Transverse colon (tissue), 4 donors: ENCODE results near the gene TIMP3. TPM values are rescaled to one million over a fixed set of nuclear protein-coding genes. Genes with fewer than 3 reads are reported as not detected.
A peak's percentile ranks its signal among the peaks of the same experiment; 100 is the strongest.

Experiments
- DNase-seq: peaks from one replicate; pipeline ENCODE4 v3.0.0-alpha.2; 2019
- H3K27ac ChIP-seq, 4 donors: fragments of 200-600 bp; sonication (generic); 2 replicates each; pipeline ENCODE4 v1.5.1; 2016 to 2018; ENCODE audit warnings: inconsistent platforms in 4 of 4
- H3K27me3 ChIP-seq: fragments of 200-600 bp; sonication (generic); 2 replicates; pipeline ENCODE4 v1.5.1; 2017; ENCODE audit warnings: inconsistent platforms
- H3K36me3 ChIP-seq, 4 donors: fragments of 200-600 bp; sonication (generic); 2 replicates each; pipeline ENCODE4 v1.5.1; 2017 to 2019; ENCODE audit warnings: inconsistent platforms in 4 of 4
- H3K4me1 ChIP-seq, 4 donors: fragments of 200-600 bp; sonication (generic); 2 replicates each; pipeline ENCODE4 v1.5.1; 2017 to 2020; ENCODE audit warnings: inconsistent platforms in 4 of 4
- H3K4me3 ChIP-seq, 4 donors: fragments of 200-600 bp; sonication (generic); 1 replicate in 1 of 4; 2 replicates in 3 of 4; pipeline versions ENCODE4 v1.5.1 to v1.6.1; 2017 to 2019; ENCODE audit warnings: inconsistent platforms in 4 of 4
- H3K9me3 ChIP-seq, 2 donors: fragments of 200-600 bp; sonication (generic); 2 replicates each; pipeline ENCODE4 v1.5.1; 2017 to 2019; ENCODE audit warnings: inconsistent platforms in 2 of 2
- CTCF ChIP-seq, 5 experiments: fragments of 200-600 bp in 3 of 5; fragments of 450-650 bp in 2 of 5; sonication (generic) in 3 of 5; IDR thresholded peaks; 1 replicate in 2 of 5; 2 replicates in 3 of 5; pipeline ENCODE4 v1.5.1; 2016 to 2017; ENCODE audit warnings: antibody characterized with exemption in 5 of 5, inconsistent platforms in 3 of 5, mild to moderate bottlenecking in 2 of 5, moderate library complexity in 1 of 5
- EP300 ChIP-seq: sonication (generic); formaldehyde crosslinking; IDR thresholded peaks from one replicate; pipeline ENCODE4 v1.6.1; 2017; ENCODE audit warnings: antibody characterized with exemption, low read depth
- POLR2A ChIP-seq: fragments of 450-650 bp; IDR thresholded peaks from one replicate; pipeline ENCODE4 v1.6.1; 2016; ENCODE audit warnings: antibody characterized with exemption, mild to moderate bottlenecking, moderate library complexity
- POLR2AphosphoS5 ChIP-seq, 3 donors: sonication (generic); formaldehyde crosslinking; IDR thresholded peaks; one replicate each; pipeline ENCODE4 v1.6.1; 2016; ENCODE audit warnings: antibody characterized with exemption in 3 of 3
- WGBS, 2 donors: methylation state at CpG; one replicate each; pipeline ENCODE4 v1.1.5; 2018; ENCODE audit warnings: low coverage in 1 of 2; 5-methylcytosine and 5-hydroxymethylcytosine counted together
- in situ Hi-C, 4 donors: fragments of 200-750 bp; cut with MboI; loops; one replicate each; pipeline versions ENCODE4 v1.15.0 to v1.15.1; 2017; ENCODE audit warnings: low sequenced_read_pairs in 3 of 4, low pct_ligation_motif_present in 1 of 4, low pct_unique_long_range_greater_than_20kb in 1 of 4
- intact Hi-C: fragments of 100-400 bp; cut with DNase I; formaldehyde crosslinking; loops from one replicate; pipeline ENCODE4 v1.15.1; 2023; ENCODE audit warnings: low total_unique reads
- total RNA-seq, 4 donors: library from RNA; depleted of rRNA; stranded (reverse); fragments of >200 nt; gene quantifications; one replicate each; pipeline ENCODE4 v1.1.0, GENCODE V29; 2016

Gene TIMP3
- total RNA-seq, 4 donors from 2014 or later = 49.7 to 158 (median 62.4) TPM

GRCh38 chr22:32788904-32789624 is 12.4 kb upstream of the TIMP3 start:
- H3K4me3 ChIP-seq = no peak overlapping the region
- no peaks in the 10 kb centered on the region for H3K36me3 ChIP-seq
- no peak for DNase-seq
- in situ Hi-C loops (loop anchor here in 1 of 4 donors (25.0 kb wide), 1 partner anchor 252 kb away; no protein-coding TSS in a partner anchor), intact Hi-C loops (no loop called here)
- H3K9me3 ChIP-seq = no peaks in the 10 kb centered on the region
- no peaks in the 10 kb centered on the region for H3K4me1 ChIP-seq
- TF ChIP-seq POLR2AphosphoS5 (IDR thresholded peaks at IDR 0.05) (no peak), CTCF (IDR thresholded peaks at IDR 0.05) (no peak), POLR2A (no peak), EP300 (no peak)
- WGBS, 2 donors = 63 to 66% methylated on average over 5 to 6 of the region's 6 CpGs
- no peaks in the 10 kb centered on the region for H3K27me3 ChIP-seq
- peak overlapping the region in 3 of 4 donors; percentile 15 to 43 (median 42) for H3K27ac ChIP-seq

GRCh38 chr22:32789797-32790620 is 11.5 kb upstream of the TIMP3 start:
- intact Hi-C loops = loop anchor here (2.0 kb wide), 1 partner anchor 261 kb away; no protein-coding TSS in a partner anchor
- Histone ChIP-seq H3K9me3 (no peaks in the 10 kb centered on the region), H3K4me3 (no peak overlapping the region), H3K4me1 (no peaks in the 10 kb centered on the region), H3K27me3 (no peaks in the 10 kb centered on the region), H3K27ac (peak overlapping the region in 3 of 4 donors; percentile 5 to 43 (median 15)), H3K36me3 (no peaks in the 10 kb centered on the region)
- no peak for DNase-seq
- in situ Hi-C loops = loop anchor here (10.0 to 25.0 kb wide), 3 partner anchors 125 to 265 kb away; no protein-coding TSS in a partner anchor
- WGBS, 2 donors = 78 to 82% methylated on average over 5 to 9 of the region's 9 CpGs
- TF ChIP-seq POLR2AphosphoS5 (IDR thresholded peaks at IDR 0.05) (no peak), POLR2A (no peak), CTCF (IDR thresholded peaks at IDR 0.05) (no peak), EP300 (no peak)

DNA sequence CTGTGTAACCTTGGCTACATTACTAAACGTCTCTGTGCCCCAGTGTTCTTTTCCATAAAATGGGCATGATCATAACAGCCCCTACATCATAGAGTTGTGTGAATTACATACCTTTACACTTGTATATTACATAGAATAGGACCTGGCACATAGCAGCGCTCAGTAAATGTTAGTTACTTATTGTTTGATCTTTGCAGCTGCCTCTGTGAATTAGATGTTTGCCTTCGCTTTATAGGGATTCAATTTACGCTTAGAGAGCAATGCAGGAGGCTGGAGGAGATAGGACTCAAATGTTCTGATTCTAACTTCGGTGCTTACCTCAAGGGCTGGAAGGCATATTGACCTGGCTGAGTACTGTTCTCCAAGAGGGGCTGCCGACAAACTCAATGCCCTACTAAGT is 10.4 kb upstream of the TIMP3 start:
- H3K4me3 ChIP-seq = no peak overlapping the region
- intact Hi-C loops (loop anchor here (2.0 kb wide), 1 partner anchor 262 kb away; no protein-coding TSS in a partner anchor), in situ Hi-C loops (loop anchor here (10.0 to 25.0 kb wide), 3 partner anchors 126 to 266 kb away; no protein-coding TSS in a partner anchor)
- H3K27me3 ChIP-seq = no peaks in the 10 kb centered on the region
- TF ChIP-seq POLR2A (no peak), POLR2AphosphoS5 (IDR thresholded peaks at IDR 0.05) (no peak), CTCF (IDR thresholded peaks at IDR 0.05) (no peak)
- no peak overlapping the region for H3K27ac ChIP-seq
- no peaks in the 10 kb centered on the region for H3K9me3 ChIP-seq
- H3K36me3 ChIP-seq = no peaks in the 10 kb centered on the region
- no peak for DNase-seq
- 39 to 59% methylated on average over 5 to 6 of the region's 6 CpGs for WGBS, 2 donors
- no peaks in the 10 kb centered on the region for H3K4me1 ChIP-seq

DNA sequence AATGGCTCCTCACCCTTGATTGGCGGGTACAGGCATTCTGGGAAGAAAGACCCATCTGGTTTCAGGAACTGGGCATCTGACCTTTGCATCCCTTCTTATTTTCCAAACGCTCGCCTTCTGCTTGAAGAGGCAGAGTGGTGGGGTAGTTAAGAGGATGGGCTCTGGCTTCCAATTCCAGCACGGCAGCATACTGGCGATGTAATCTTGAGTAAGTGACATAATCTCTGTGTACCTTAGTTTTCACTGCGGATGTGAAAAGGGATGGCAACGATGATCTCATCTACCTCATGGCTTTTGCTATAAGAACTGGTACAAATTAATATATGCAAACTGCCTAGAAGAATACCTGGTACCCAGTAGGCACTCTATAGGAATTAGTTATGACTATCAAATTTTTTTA is 10.0 kb upstream of the TIMP3 start:
- H3K9me3 ChIP-seq = no peaks in the 10 kb centered on the region
- H3K27ac ChIP-seq = no peak overlapping the region
- H3K36me3 ChIP-seq = no peaks in the 10 kb centered on the region
- no peaks in the 10 kb centered on the region for H3K4me1 ChIP-seq
- in situ Hi-C loops = loop anchor here (10.0 to 25.0 kb wide), 3 partner anchors 127 to 267 kb away; no protein-coding TSS in a partner anchor
- DNase-seq = no peak
- WGBS, 2 donors = 16 to 61% methylated on average over 6 to 7 of the region's 7 CpGs
- intact Hi-C loops = loop anchor here (2.0 kb wide), 1 partner anchor 263 kb away; no protein-coding TSS in a partner anchor
- H3K27me3 ChIP-seq = no peaks in the 10 kb centered on the region
- TF ChIP-seq POLR2A = no peak
- no peak for TF ChIP-seq POLR2AphosphoS5 (IDR thresholded peaks at IDR 0.05)
- TF ChIP-seq CTCF (IDR thresholded peaks at IDR 0.05) = no peak
- TF ChIP-seq EP300 = no peak
- no peak overlapping the region for H3K4me3 ChIP-seq
